ENCODE results near the gene IPCEF1.

IPCEF1 gene

GRCh38 chr6:154247119-154247861, 109.3 kb downstream of the IPCEF1 start:
- ChIA-PET CTCF (no interaction called here), POLR2A (no interaction called here)
- DNase-seq (ENCODE audit: extremely low spot score): no peak
- TF ChIP-seq FOXK2 (IDR thresholded peaks at IDR 0.05): no peak
- TF ChIP-seq HDGF (IDR thresholded peaks at IDR 0.05; ENCODE audit: borderline replicate concordance): no peak
- TF ChIP-seq FOXA1 (IDR thresholded peaks at IDR 0.05): no peak
- peak; percentile 45; the same call in 1 of the 2 replicates for TF ChIP-seq L3MBTL2 (conservative IDR thresholded peaks at IDR 0.05)
- no peak for TF ChIP-seq PKNOX1 (IDR thresholded peaks at IDR 0.05)
- TF ChIP-seq TARDBP (IDR thresholded peaks at IDR 0.05): no peak
- no peak for TF ChIP-seq LEF1 (IDR thresholded peaks at IDR 0.05; ENCODE audit: borderline replicate concordance)
- no peak for TF ChIP-seq SP1 (IDR thresholded peaks at IDR 0.05)
- peak; percentile 50 for TF ChIP-seq ZNF384 (IDR thresholded peaks at IDR 0.05)
- no peak for TF ChIP-seq ELF4 (IDR thresholded peaks at IDR 0.05)
- TF ChIP-seq NFRKB (IDR thresholded peaks at IDR 0.05): no peak
- no peak for TF ChIP-seq ARNT (IDR thresholded peaks at IDR 0.05)
- TF ChIP-seq CTBP1 (IDR thresholded peaks at IDR 0.05; ENCODE audit: borderline replicate concordance): no peak
- TF ChIP-seq BHLHE40 (IDR thresholded peaks at IDR 0.05; ENCODE audit: borderline replicate concordance): no peak
- no peak for TF ChIP-seq FOXM1 (IDR thresholded peaks at IDR 0.05; ENCODE audit: borderline replicate concordance)
- no peak for TF ChIP-seq SUZ12 (IDR thresholded peaks at IDR 0.05)

GRCh38 chr6:154246723-154247118, 109.9 kb downstream of the IPCEF1 start:
- DNase-seq (ENCODE audit: extremely low spot score): no peak
- POLR2A ChIA-PET: no interaction called here
- CTCF ChIA-PET: no interaction called here
- TF ChIP-seq ARNT (IDR thresholded peaks at IDR 0.05): no peak
- TF ChIP-seq ZNF384 (IDR thresholded peaks at IDR 0.05): 0 out of 2 replicates have a peak, but pooled peaks have one; percentile 18

- DNase-seq (ENCODE audit: extremely low spot score): no peak
- TF ChIP-seq BHLHE40 (IDR thresholded peaks at IDR 0.05; ENCODE audit: borderline replicate concordance) (no peak), TARDBP (IDR thresholded peaks at IDR 0.05) (no peak), ELF4 (IDR thresholded peaks at IDR 0.05) (no peak), SP1 (IDR thresholded peaks at IDR 0.05) (no peak), FOXM1 (IDR thresholded peaks at IDR 0.05; ENCODE audit: borderline replicate concordance) (no peak), L3MBTL2 (conservative IDR thresholded peaks at IDR 0.05) (no peak), CTBP1 (IDR thresholded peaks at IDR 0.05; ENCODE audit: borderline replicate concordance) (no peak), ZNF384 (IDR thresholded peaks at IDR 0.05) (no peak), ARNT (IDR thresholded peaks at IDR 0.05) (no peak), LEF1 (IDR thresholded peaks at IDR 0.05; ENCODE audit: borderline replicate concordance) (no peak), NFRKB (IDR thresholded peaks at IDR 0.05) (no peak), HDGF (IDR thresholded peaks at IDR 0.05; ENCODE audit: borderline replicate concordance) (no peak), FOXK2 (IDR thresholded peaks at IDR 0.05) (no peak), SUZ12 (IDR thresholded peaks at IDR 0.05) (no peak), FOXA1 (IDR thresholded peaks at IDR 0.05) (no peak), PKNOX1 (IDR thresholded peaks at IDR 0.05) (no peak)
- ChIA-PET CTCF (interaction anchor here (0.6 kb wide), 1 partner anchor 28 kb away, joined by 4 read pairs; no protein-coding TSS in a partner anchor), POLR2A (no interaction called here)
Measured at GRCh38 chr6:154245506-154245905, 111.1 kb downstream of the IPCEF1 start.

GRCh38 chr6:154243793-154244750, 112.5 kb downstream of the IPCEF1 start:
- CTCF ChIA-PET: no interaction called here
- TF ChIP-seq NFRKB (IDR thresholded peaks at IDR 0.05): no peak
- no peak for TF ChIP-seq HDGF (IDR thresholded peaks at IDR 0.05; ENCODE audit: borderline replicate concordance)
- no peak for TF ChIP-seq PKNOX1 (IDR thresholded peaks at IDR 0.05)
- no peak for TF ChIP-seq ARNT (IDR thresholded peaks at IDR 0.05)
- no peak for TF ChIP-seq SUZ12 (IDR thresholded peaks at IDR 0.05)
- TF ChIP-seq L3MBTL2 (conservative IDR thresholded peaks at IDR 0.05): no peak
- TF ChIP-seq SP1 (IDR thresholded peaks at IDR 0.05): no peak
- TF ChIP-seq FOXM1 (IDR thresholded peaks at IDR 0.05; ENCODE audit: borderline replicate concordance): no peak
- TF ChIP-seq ELF4 (IDR thresholded peaks at IDR 0.05): no peak
- TF ChIP-seq CTBP1 (IDR thresholded peaks at IDR 0.05; ENCODE audit: borderline replicate concordance): no peak
- TF ChIP-seq ZNF384 (IDR thresholded peaks at IDR 0.05): no peak
- no peak for TF ChIP-seq FOXA1 (IDR thresholded peaks at IDR 0.05)
- TF ChIP-seq LEF1 (IDR thresholded peaks at IDR 0.05; ENCODE audit: borderline replicate concordance): no peak
- no peak for TF ChIP-seq BHLHE40 (IDR thresholded peaks at IDR 0.05; ENCODE audit: borderline replicate concordance)
- no peak for TF ChIP-seq TARDBP (IDR thresholded peaks at IDR 0.05)
- TF ChIP-seq FOXK2 (IDR thresholded peaks at IDR 0.05): no peak

GRCh38 chr6:154242617-154243357, 113.8 kb downstream of the IPCEF1 start:
- no peak for DNase-seq (ENCODE audit: extremely low spot score)
- POLR2A ChIA-PET: no interaction called here
- CTCF ChIA-PET: no interaction called here
- TF ChIP-seq ELF4 (IDR thresholded peaks at IDR 0.05) (no peak), BHLHE40 (IDR thresholded peaks at IDR 0.05; ENCODE audit: borderline replicate concordance) (no peak), TARDBP (IDR thresholded peaks at IDR 0.05) (no peak), SUZ12 (IDR thresholded peaks at IDR 0.05) (no peak), FOXM1 (IDR thresholded peaks at IDR 0.05; ENCODE audit: borderline replicate concordance) (no peak), FOXK2 (IDR thresholded peaks at IDR 0.05) (no peak), PKNOX1 (IDR thresholded peaks at IDR 0.05) (no peak), ZNF384 (IDR thresholded peaks at IDR 0.05) (no peak)

More at GRCh38 chr6:154243793-154244750, 112.5 kb downstream of the IPCEF1 start:
- no peak for DNase-seq (ENCODE audit: extremely low spot score)
- POLR2A ChIA-PET: no interaction called here
